Osteocyte (in vitro differentiated cells): Measurements from ENCODE around the gene TPCN2. TPM values are rescaled to one million over a fixed set of nuclear protein-coding genes. Genes with fewer than 3 reads are reported as not detected.

ENCODE experiments used
- DNase-seq: peaks from one replicate; pipeline ENCODE4 v3.0.0; 2021; ENCODE audit warnings: mixed read lengths; ENCODE audit not compliant: unreplicated experiment; ENCODE audit errors: extremely low spot score
- H3K27ac Mint-ChIP-seq: one replicate; pipeline ENCODE4 v1.8.0; 2021; ENCODE audit warnings: mild to moderate bottlenecking, mixed read lengths; ENCODE audit not compliant: unreplicated experiment
- H3K27me3 Mint-ChIP-seq: one replicate; pipeline ENCODE4 v1.8.0; 2021; ENCODE audit warnings: mixed read lengths; ENCODE audit not compliant: unreplicated experiment
- H3K36me3 Mint-ChIP-seq: one replicate; pipeline ENCODE4 v1.8.0; 2021; ENCODE audit warnings: mixed read lengths; ENCODE audit not compliant: unreplicated experiment
- H3K4me1 Mint-ChIP-seq: one replicate; pipeline ENCODE4 v1.8.0; 2021; ENCODE audit warnings: mixed read lengths; ENCODE audit not compliant: unreplicated experiment
- H3K4me3 Mint-ChIP-seq: one replicate; pipeline ENCODE4 v1.8.0; 2021; ENCODE audit warnings: mild to moderate bottlenecking, moderate library complexity, mixed read lengths; ENCODE audit not compliant: unreplicated experiment
- H3K9me3 Mint-ChIP-seq: one replicate; pipeline ENCODE4 v1.8.0; 2021; ENCODE audit warnings: mixed read lengths; ENCODE audit not compliant: unreplicated experiment
- CTCF ChIP-seq: fragments of 200-600 bp; sonication (generic); IDR thresholded peaks from 2 replicates; pipeline ENCODE4 v1.5.0; 2021; ENCODE audit warnings: antibody characterized with exemption, mild to moderate bottlenecking, moderate library complexity
- total RNA-seq: library from RNA; stranded (reverse); gene quantifications from 2 replicates; pipeline ENCODE4 v1.2.1, GENCODE V29; 2021

TPCN2 gene
- total RNA-seq, 1 donor from 2014 or later: 22.4 TPM

DNA sequence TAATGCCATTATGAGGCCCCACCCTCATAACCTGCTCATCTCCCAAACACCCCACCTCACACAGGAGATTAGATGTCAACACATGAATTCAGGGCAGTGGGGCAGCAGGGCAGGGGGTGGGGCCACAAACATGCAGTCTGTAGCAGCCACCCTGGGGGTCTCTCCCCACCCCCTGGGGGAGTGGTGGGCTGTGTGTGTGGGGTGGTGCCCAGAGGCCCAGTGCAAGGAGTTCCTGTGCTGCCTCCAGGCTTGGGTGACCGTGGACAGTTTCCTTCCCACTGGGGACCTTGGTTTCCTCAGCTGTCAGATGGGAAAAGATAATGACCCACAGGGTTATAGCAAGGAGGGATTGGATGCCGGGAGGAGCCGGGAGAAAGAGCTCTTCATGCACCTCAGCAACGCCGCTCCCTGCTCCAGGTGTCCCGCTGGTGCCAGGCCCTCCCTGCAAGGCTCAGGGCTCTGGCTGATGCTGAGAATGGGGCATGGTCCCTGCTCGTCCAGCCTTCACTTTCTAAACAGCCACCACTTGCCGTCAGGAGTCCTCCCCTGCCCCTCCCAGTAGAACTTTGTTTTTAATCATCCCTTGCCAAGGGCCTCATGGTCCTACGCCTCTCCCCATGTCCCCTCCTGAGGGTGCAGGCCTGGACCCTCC, 33.7 kb upstream of the TPCN2 start:
- peak overlapping the region; percentile 84 for H3K27ac Mint-ChIP-seq
- peaks cover 4% of the 10 kb centered on the region for H3K9me3 Mint-ChIP-seq
- DNase-seq: no peak
- peaks cover 39% of the 10 kb centered on the region for H3K4me1 Mint-ChIP-seq
- no peak overlapping the region for H3K4me3 Mint-ChIP-seq
- no peaks in the 10 kb centered on the region for H3K27me3 Mint-ChIP-seq
- TF ChIP-seq CTCF: no peak
- no peaks in the 10 kb centered on the region for H3K36me3 Mint-ChIP-seq

DNA sequence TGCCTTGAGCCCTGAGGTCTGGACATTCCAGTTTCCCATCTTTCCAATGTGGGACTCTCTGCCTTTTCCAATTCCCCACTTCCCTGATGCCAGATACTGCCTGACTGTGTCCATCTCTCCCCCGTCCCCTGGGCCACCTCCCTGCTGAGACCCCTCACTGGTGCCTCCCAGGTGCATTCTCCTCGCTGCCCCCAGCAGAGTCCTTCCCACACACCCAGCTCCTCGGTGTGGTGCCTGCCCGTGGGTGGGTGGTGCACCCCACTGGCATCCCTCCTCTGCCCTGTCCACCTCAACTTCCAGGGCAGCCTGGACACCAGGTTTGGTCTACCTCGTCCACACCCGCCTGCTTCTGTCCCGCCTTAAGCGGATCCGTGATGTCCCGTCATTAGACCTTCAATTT, 30.8 kb upstream of the TPCN2 start:
- peaks cover 3% of the 10 kb centered on the region for H3K27me3 Mint-ChIP-seq
- no peak overlapping the region for H3K4me3 Mint-ChIP-seq
- peaks cover 17% of the 10 kb centered on the region for H3K4me1 Mint-ChIP-seq
- no peaks in the 10 kb centered on the region for H3K36me3 Mint-ChIP-seq
- no peak for DNase-seq
- H3K9me3 Mint-ChIP-seq: peaks cover 4% of the 10 kb centered on the region
- H3K27ac Mint-ChIP-seq: no peak overlapping the region
- TF ChIP-seq CTCF: no peak

DNA sequence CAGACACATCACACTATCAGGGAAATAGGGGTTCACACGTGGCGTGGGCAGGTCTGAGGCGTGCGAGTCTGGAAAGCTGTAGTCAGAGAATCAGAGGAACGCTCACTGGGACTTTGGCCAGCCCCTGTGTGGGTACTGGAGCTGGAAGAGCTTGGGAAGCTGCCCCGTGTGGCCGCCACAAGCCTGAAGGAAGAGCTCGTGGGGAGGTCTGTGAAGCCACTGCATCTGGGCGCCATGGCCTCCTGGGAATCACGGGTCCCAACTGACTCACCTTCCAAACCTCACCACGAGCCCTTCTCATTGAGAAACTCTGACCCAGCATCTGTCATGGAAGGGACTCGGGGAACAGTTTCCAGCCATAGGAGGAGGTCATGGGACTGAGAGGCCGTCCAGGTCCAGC, 29.8 kb upstream of the TPCN2 start:
- TF ChIP-seq CTCF: no peak
- peaks cover 11% of the 10 kb centered on the region for H3K4me1 Mint-ChIP-seq

DNA sequence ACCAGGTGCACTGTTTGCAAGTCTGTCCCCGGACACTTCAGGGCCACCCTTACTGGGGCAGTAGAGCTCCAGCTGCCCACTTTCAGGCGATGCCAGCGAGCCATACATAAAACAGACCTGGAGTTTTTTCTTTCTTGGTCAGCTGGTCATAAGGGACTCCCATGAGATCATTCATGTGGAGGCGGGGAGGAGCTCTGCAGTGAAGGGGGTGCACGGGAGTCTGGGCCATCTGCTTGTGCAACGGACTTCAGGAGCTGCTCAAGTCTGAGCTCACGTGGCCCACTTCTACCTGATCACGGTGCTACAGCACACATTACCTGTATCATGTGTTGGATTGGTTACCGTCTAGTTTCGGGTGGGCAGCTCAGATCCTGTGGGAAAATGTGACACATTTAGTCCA, 26.5 kb upstream of the TPCN2 start:
- no peaks in the 10 kb centered on the region for H3K36me3 Mint-ChIP-seq
- no peak for DNase-seq
- no peak overlapping the region for H3K4me3 Mint-ChIP-seq
- no peak for TF ChIP-seq CTCF
- no peaks in the 10 kb centered on the region for H3K9me3 Mint-ChIP-seq
- H3K27me3 Mint-ChIP-seq: peaks cover 3% of the 10 kb centered on the region
- no peak overlapping the region for H3K27ac Mint-ChIP-seq
- H3K4me1 Mint-ChIP-seq: no peaks in the 10 kb centered on the region

More for the DNA sequence above, 29.8 kb upstream of the TPCN2 start:
- H3K36me3 Mint-ChIP-seq: no peaks in the 10 kb centered on the region
- no peak overlapping the region for H3K27ac Mint-ChIP-seq
- peaks cover 3% of the 10 kb centered on the region for H3K27me3 Mint-ChIP-seq
- no peak for DNase-seq
- peaks cover 4% of the 10 kb centered on the region for H3K9me3 Mint-ChIP-seq
- H3K4me3 Mint-ChIP-seq: no peak overlapping the region

DNA sequence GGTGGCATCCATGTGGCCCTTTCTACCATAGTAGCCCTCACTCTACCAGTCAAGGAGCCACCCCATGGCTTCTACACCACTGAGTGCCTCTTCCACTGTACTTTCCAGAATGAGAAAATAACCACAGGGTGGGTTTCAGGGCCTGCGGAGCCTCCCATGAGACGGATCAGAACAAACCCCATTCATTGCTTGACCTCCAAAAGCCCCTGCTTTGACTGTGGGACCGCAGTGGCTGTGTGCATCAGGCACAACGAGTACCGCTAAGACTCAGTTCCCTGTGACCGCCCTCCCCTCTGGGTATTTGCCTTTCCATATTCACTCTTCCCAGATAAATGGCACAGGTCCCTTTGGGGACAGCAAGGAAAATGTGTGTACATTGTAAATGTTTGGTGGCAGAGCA, 24.2 kb upstream of the TPCN2 start:
- no peak for DNase-seq
- no peak for TF ChIP-seq CTCF
- Mint-ChIP-seq H3K4me1 (no peaks in the 10 kb centered on the region), H3K4me3 (no peak overlapping the region), H3K9me3 (no peaks in the 10 kb centered on the region), H3K36me3 (no peaks in the 10 kb centered on the region), H3K27ac (no peak overlapping the region), H3K27me3 (peaks cover 3% of the 10 kb centered on the region)
